ENCODE measurements around the gene CACNB1.

The CACNB1 gene

DNA sequence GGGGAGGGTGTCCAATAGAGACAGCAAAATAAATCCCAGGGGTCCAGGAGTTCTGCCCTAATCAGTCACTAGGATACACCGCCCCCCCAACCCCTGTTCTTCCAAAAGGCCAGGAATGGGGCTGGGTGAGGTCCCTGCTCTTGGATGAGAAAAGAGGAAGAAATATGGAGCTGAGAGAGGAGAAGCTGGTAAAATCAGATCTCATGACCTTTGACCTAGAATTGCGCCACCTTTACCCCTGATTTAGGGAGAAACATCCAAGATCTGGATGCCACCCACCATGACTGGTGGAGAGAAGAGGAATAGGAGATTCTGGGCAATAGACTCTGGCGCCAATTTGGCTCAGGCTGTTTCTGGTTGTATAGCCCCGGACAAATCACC lies 707 bp upstream of the CACNB1 start:
- Histone ChIP-seq H3K27me3 (ENCODE audit: insufficient read depth, low read length) (no peaks in the 10 kb centered on the region), H3K4me1 (ENCODE audit: insufficient read depth, low read length) (peaks cover 24% of the 10 kb centered on the region), H3K9me3 (ENCODE audit: insufficient read depth, low read depth, low read length) (no peaks in the 10 kb centered on the region), H3K4me3 (ENCODE audit: low read length) (peak overlapping the region; percentile 79), H3K27ac (ENCODE audit: low read depth, low read length) (peak overlapping the region; percentile 70; the same call in 1 of the 2 replicates), H3K9ac (ENCODE audit: low read depth, low read length) (0 out of 2 replicates have a peak overlapping the region, but pooled peaks have one; percentile 28), H3K36me3 (ENCODE audit: insufficient read depth, low read length) (peaks cover 36% of the 10 kb centered on the region)
- WGBS: 88% methylated on average over 3 of the region's 4 CpGs

- H3K4me3 ChIP-seq (ENCODE audit: low read length): peak overlapping the region; percentile 79
- no peak overlapping the region for H3K27ac ChIP-seq (ENCODE audit: low read depth, low read length)
- no peaks in the 10 kb centered on the region for H3K9me3 ChIP-seq (ENCODE audit: insufficient read depth, low read depth, low read length)
- H3K9ac ChIP-seq (ENCODE audit: low read depth, low read length): 0 out of 2 replicates have a peak overlapping the region, but pooled peaks have one; percentile 48
- under 1% methylated on average over 28 of the region's 30 CpGs for WGBS
- H3K27me3 ChIP-seq (ENCODE audit: insufficient read depth, low read length): no peaks in the 10 kb centered on the region
- peaks cover 36% of the 10 kb centered on the region for H3K36me3 ChIP-seq (ENCODE audit: insufficient read depth, low read length)
- H3K4me1 ChIP-seq (ENCODE audit: insufficient read depth, low read length): peaks cover 24% of the 10 kb centered on the region
Measured at GRCh38 chr17:39196808-39197291, 619 bp downstream of the CACNB1 start.

- H3K4me1 ChIP-seq (ENCODE audit: insufficient read depth, low read length): peaks cover 23% of the 10 kb centered on the region
- no peaks in the 10 kb centered on the region for H3K27me3 ChIP-seq (ENCODE audit: insufficient read depth, low read length)
- WGBS: 52% methylated on average over 5 of the region's 8 CpGs
- no peaks in the 10 kb centered on the region for H3K9me3 ChIP-seq (ENCODE audit: insufficient read depth, low read depth, low read length)
- peak overlapping the region; percentile 79 for H3K4me3 ChIP-seq (ENCODE audit: low read length)
- H3K27ac ChIP-seq (ENCODE audit: low read depth, low read length): no peak overlapping the region
- no peak overlapping the region for H3K9ac ChIP-seq (ENCODE audit: low read depth, low read length)
- peaks cover 36% of the 10 kb centered on the region for H3K36me3 ChIP-seq (ENCODE audit: insufficient read depth, low read length)
Measured at GRCh38 chr17:39196241-39196807, 1.1 kb downstream of the CACNB1 start.

GRCh38 chr17:39195568-39196160 lies 1.8 kb downstream of the CACNB1 start:
- H3K4me3 ChIP-seq (ENCODE audit: low read length): peak overlapping the region; percentile 79
- 77% methylated on average over 8 of the region's 8 CpGs for WGBS

GRCh38 chr17:39194985-39195524 lies 2.4 kb downstream of the CACNB1 start:
- Histone ChIP-seq H3K27ac (ENCODE audit: low read depth, low read length) (peak overlapping the region; percentile 14), H3K4me1 (ENCODE audit: insufficient read depth, low read length) (peaks cover 18% of the 10 kb centered on the region), H3K36me3 (ENCODE audit: insufficient read depth, low read length) (peaks cover 41% of the 10 kb centered on the region), H3K27me3 (ENCODE audit: insufficient read depth, low read length) (no peaks in the 10 kb centered on the region), H3K9ac (ENCODE audit: low read depth, low read length) (no peak overlapping the region), H3K4me3 (ENCODE audit: low read length) (peak overlapping the region; percentile 79), H3K9me3 (ENCODE audit: insufficient read depth, low read depth, low read length) (no peaks in the 10 kb centered on the region)
- WGBS: 22% methylated on average over 5 of the region's 10 CpGs

More at GRCh38 chr17:39195568-39196160, 1.8 kb downstream of the CACNB1 start:
- peaks cover 18% of the 10 kb centered on the region for H3K4me1 ChIP-seq (ENCODE audit: insufficient read depth, low read length)
- no peak overlapping the region for H3K9ac ChIP-seq (ENCODE audit: low read depth, low read length)
- H3K9me3 ChIP-seq (ENCODE audit: insufficient read depth, low read depth, low read length): no peaks in the 10 kb centered on the region
- no peaks in the 10 kb centered on the region for H3K27me3 ChIP-seq (ENCODE audit: insufficient read depth, low read length)
- H3K36me3 ChIP-seq (ENCODE audit: insufficient read depth, low read length): peaks cover 35% of the 10 kb centered on the region
- H3K27ac ChIP-seq (ENCODE audit: low read depth, low read length): no peak overlapping the region

DNA sequence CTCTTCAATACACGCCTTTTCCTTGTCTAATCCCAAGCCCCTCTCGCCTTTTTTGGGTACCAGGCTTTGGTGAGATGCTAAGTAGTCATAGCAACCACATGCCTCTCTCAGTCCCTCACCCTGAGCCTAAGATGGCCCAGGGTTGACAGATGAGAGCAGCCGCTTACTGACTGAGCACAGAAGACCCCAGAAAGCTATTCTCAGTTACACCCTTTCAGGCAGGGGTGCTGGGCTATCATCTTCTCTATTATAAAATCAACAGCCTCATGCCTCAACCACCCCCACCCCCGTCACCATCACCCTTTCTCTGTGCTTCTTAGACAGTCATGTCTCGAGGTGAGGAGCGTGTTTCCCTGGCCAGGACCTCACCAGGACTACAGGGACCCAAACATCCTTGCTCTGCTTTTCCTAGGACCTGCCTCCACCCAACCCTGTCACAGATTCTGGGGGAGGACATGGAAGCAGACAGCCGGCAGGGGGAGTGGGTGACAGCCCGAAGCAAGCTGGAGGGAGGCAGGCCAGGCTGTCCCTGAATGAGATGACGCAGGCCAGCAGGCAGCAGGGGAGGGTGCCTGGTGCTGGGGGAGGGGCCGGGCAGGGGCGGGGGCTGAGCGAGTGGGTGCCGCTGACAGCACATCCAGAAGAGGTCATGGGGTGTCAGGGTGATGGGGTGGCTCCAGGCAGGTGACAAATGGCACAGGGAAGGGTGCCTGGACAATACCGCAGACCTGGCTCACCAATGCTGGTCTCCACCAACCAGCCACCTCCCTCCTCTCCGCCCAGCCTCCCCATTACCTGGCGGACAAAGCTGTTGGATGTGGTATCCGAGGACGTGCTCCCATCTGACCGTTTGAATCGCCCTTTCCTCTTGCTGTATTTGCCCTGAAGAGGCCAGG lies 3.1 kb downstream of the CACNB1 start:
- peak overlapping the region; percentile 14; the same call in 1 of the 2 replicates for H3K27ac ChIP-seq (ENCODE audit: low read depth, low read length)
- 33% methylated on average over 20 of the region's 20 CpGs for WGBS
- no peaks in the 10 kb centered on the region for H3K27me3 ChIP-seq (ENCODE audit: insufficient read depth, low read length)
- H3K4me3 ChIP-seq (ENCODE audit: low read length): peak overlapping the region; percentile 79
- peaks cover 18% of the 10 kb centered on the region for H3K4me1 ChIP-seq (ENCODE audit: insufficient read depth, low read length)
- no peak overlapping the region for H3K9ac ChIP-seq (ENCODE audit: low read depth, low read length)
- peaks cover 42% of the 10 kb centered on the region for H3K36me3 ChIP-seq (ENCODE audit: insufficient read depth, low read length)
- no peaks in the 10 kb centered on the region for H3K9me3 ChIP-seq (ENCODE audit: insufficient read depth, low read depth, low read length)

DNA sequence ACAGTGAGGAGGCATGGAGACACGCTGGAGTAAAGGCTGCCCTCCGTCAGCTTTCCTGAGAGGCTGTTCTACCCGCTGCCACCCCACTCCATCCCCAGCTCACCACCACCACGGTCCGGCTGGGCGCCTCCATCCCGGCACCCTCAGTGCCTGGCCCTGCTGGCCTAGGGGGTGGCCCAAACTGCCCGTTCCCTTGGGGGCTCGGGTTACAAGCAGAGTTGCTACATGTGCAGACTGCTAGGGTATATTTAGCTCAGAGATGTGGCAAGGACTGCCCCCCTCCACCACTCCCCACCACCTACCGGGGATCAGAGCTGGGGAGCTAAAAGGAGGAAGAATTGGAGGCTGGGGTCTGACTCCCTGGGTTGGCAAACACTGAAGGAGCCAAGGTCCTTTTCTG lies 4.1 kb downstream of the CACNB1 start:
- 87% methylated on average over 9 of the region's 10 CpGs for WGBS
- no peak overlapping the region for H3K9ac ChIP-seq (ENCODE audit: low read depth, low read length)
- H3K27me3 ChIP-seq (ENCODE audit: insufficient read depth, low read length): no peaks in the 10 kb centered on the region
- H3K4me1 ChIP-seq (ENCODE audit: insufficient read depth, low read length): peaks cover 18% of the 10 kb centered on the region
- H3K36me3 ChIP-seq (ENCODE audit: insufficient read depth, low read length): peaks cover 48% of the 10 kb centered on the region
- H3K9me3 ChIP-seq (ENCODE audit: insufficient read depth, low read depth, low read length): no peaks in the 10 kb centered on the region
- H3K4me3 ChIP-seq (ENCODE audit: low read length): no peak overlapping the region
- no peak overlapping the region for H3K27ac ChIP-seq (ENCODE audit: low read depth, low read length)

GRCh38 chr17:39192901-39193300 lies 4.6 kb downstream of the CACNB1 start:
- H3K4me3 ChIP-seq (ENCODE audit: low read length): no peak overlapping the region
- 95% methylated on average over 16 of the region's 16 CpGs for WGBS
- H3K9me3 ChIP-seq (ENCODE audit: insufficient read depth, low read depth, low read length): no peaks in the 10 kb centered on the region
- peaks cover 52% of the 10 kb centered on the region for H3K36me3 ChIP-seq (ENCODE audit: insufficient read depth, low read length)
- H3K27ac ChIP-seq (ENCODE audit: low read depth, low read length): no peak overlapping the region
- H3K4me1 ChIP-seq (ENCODE audit: insufficient read depth, low read length): peaks cover 18% of the 10 kb centered on the region
- H3K27me3 ChIP-seq (ENCODE audit: insufficient read depth, low read length): no peaks in the 10 kb centered on the region
- H3K9ac ChIP-seq (ENCODE audit: low read depth, low read length): no peak overlapping the region

- WGBS: 90% methylated on average over 9 of the region's 9 CpGs
- H3K9me3 ChIP-seq (ENCODE audit: insufficient read depth, low read depth, low read length): no peaks in the 10 kb centered on the region
- peaks cover 62% of the 10 kb centered on the region for H3K36me3 ChIP-seq (ENCODE audit: insufficient read depth, low read length)
- H3K4me1 ChIP-seq (ENCODE audit: insufficient read depth, low read length): peaks cover 18% of the 10 kb centered on the region
- H3K27me3 ChIP-seq (ENCODE audit: insufficient read depth, low read length): no peaks in the 10 kb centered on the region
- H3K4me3 ChIP-seq (ENCODE audit: low read length): no peak overlapping the region
- H3K27ac ChIP-seq (ENCODE audit: low read depth, low read length): no peak overlapping the region
- H3K9ac ChIP-seq (ENCODE audit: low read depth, low read length): no peak overlapping the region
Measured at GRCh38 chr17:39191750-39192510, 5.5 kb downstream of the CACNB1 start.

DNA sequence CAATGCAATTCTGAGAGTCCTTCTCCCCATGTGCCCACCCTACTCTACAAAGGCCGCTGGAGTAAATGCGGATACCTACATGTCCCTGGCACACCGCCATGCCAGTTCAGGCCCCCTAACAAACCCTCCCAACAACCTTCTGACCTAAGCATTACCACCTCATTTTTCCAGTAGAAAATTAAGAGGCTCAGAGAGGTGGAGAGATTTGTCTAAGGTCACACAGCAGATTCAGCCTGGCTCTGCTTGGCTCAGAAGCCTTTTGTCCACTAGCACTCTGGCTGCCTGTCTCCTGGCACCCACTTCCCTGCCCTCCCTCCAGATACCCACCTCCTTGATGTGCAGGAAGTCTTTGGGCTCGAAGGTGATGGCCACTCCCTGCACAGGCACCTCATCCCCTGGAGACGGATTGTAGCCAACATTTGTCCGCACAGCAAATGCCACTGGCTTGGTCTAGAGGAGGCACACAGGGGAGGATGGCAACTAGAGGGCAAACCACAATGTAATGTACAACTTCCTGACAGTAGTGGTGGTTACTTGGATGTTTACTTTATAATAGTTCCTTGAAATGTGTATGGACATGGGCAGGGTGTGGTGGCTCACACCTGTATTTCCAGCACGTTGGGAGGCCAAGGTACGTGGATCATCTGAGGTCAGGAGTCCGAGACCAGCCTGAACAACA lies 10.2 kb downstream of the CACNB1 start:
- Histone ChIP-seq H3K27me3 (ENCODE audit: insufficient read depth, low read length) (no peaks in the 10 kb centered on the region), H3K36me3 (ENCODE audit: insufficient read depth, low read length) (peaks cover 86% of the 10 kb centered on the region), H3K9me3 (ENCODE audit: insufficient read depth, low read depth, low read length) (no peaks in the 10 kb centered on the region), H3K4me3 (ENCODE audit: low read length) (no peak overlapping the region), H3K9ac (ENCODE audit: low read depth, low read length) (no peak overlapping the region), H3K4me1 (ENCODE audit: insufficient read depth, low read length) (no peaks in the 10 kb centered on the region), H3K27ac (ENCODE audit: low read depth, low read length) (no peak overlapping the region)
- 95% methylated on average over 9 of the region's 9 CpGs for WGBS
